GM10266 (cell line): ENCODE measurements around the gene ELFN2.

Experiments used
- DNase-seq: peaks from one replicate; pipeline ENCODE4 v3.0.0; 2012; ENCODE audit errors: extremely low spot score
- CTCF ChIP-seq: IDR thresholded peaks from 2 replicates; pipeline ENCODE4 v1.5.1; 2012; ENCODE audit warnings: mild to moderate bottlenecking, low read depth; ENCODE audit not compliant: control insufficient read depth, insufficient read depth; ENCODE audit errors: missing control alignments

The ELFN2 gene

GRCh38 chr22:37343348-37343747 is 83.9 kb downstream of the ELFN2 start:
- no peak for TF ChIP-seq CTCF
- DNase-seq: no peak

GRCh38 chr22:37342065-37342464 is 85.2 kb downstream of the ELFN2 start:
- no peak for TF ChIP-seq CTCF
- no peak for DNase-seq

- no peak for DNase-seq
- no peak for TF ChIP-seq CTCF
Measured at GRCh38 chr22:37340331-37341262, 86.7 kb downstream of the ELFN2 start.

GRCh38 chr22:37338539-37339246 is 88.6 kb downstream of the ELFN2 start:
- no peak for TF ChIP-seq CTCF
- DNase-seq: no peak

- TF ChIP-seq CTCF: no peak
- DNase-seq: no peak
Measured at GRCh38 chr22:37337204-37337943, 89.9 kb downstream of the ELFN2 start.

GRCh38 chr22:37336579-37336978 is 90.7 kb downstream of the ELFN2 start:
- DNase-seq: no peak
- no peak for TF ChIP-seq CTCF

GRCh38 chr22:37335806-37336199 is 91.5 kb downstream of the ELFN2 start:
- no peak for TF ChIP-seq CTCF
- DNase-seq: no peak
